ENCODE measurements around the gene LRRC28.

The LRRC28 gene

GRCh38 chr15:99291643-99292042, 40.4 kb downstream of the LRRC28 start:
- Mint-ChIP-seq H3K27me3 (ENCODE audit: low read depth, poor library complexity) (peaks cover 5% of the 10 kb centered on the region), H3K4me1 (no peaks in the 10 kb centered on the region), H3K9me3 (peaks cover 31% of the 10 kb centered on the region), H3K4me3 (no peak overlapping the region), H3K27ac (no peak overlapping the region), H3K36me3 (ENCODE audit: low read depth) (peaks cover 57% of the 10 kb centered on the region)
- TF ChIP-seq CTCF (IDR thresholded peaks at IDR 0.05), result no peak
- DNase-seq, result no peak

GRCh38 chr15:99295840-99296239, 44.6 kb downstream of the LRRC28 start:
- no peak overlapping the region for H3K4me3 Mint-ChIP-seq
- peaks cover 52% of the 10 kb centered on the region for H3K36me3 Mint-ChIP-seq (ENCODE audit: low read depth)
- H3K4me1 Mint-ChIP-seq, result peaks cover 6% of the 10 kb centered on the region
- H3K27ac Mint-ChIP-seq, result no peak overlapping the region
- peaks cover 5% of the 10 kb centered on the region for H3K27me3 Mint-ChIP-seq (ENCODE audit: low read depth, poor library complexity)
- DNase-seq, result no peak
- no peak for TF ChIP-seq CTCF (IDR thresholded peaks at IDR 0.05)
- H3K9me3 Mint-ChIP-seq, result peaks cover 31% of the 10 kb centered on the region

GRCh38 chr15:99296386-99296785, 45.1 kb downstream of the LRRC28 start:
- H3K27ac Mint-ChIP-seq, result no peak overlapping the region
- H3K4me3 Mint-ChIP-seq, result no peak overlapping the region
- peaks cover 5% of the 10 kb centered on the region for H3K27me3 Mint-ChIP-seq (ENCODE audit: low read depth, poor library complexity)
- peaks cover 31% of the 10 kb centered on the region for H3K9me3 Mint-ChIP-seq
- peaks cover 6% of the 10 kb centered on the region for H3K4me1 Mint-ChIP-seq
- H3K36me3 Mint-ChIP-seq (ENCODE audit: low read depth), result peaks cover 47% of the 10 kb centered on the region
- DNase-seq, result no peak
- TF ChIP-seq CTCF (IDR thresholded peaks at IDR 0.05), result no peak

- peaks cover 2% of the 10 kb centered on the region for H3K27me3 Mint-ChIP-seq (ENCODE audit: low read depth, poor library complexity)
- H3K27ac Mint-ChIP-seq, result no peak overlapping the region
- H3K4me3 Mint-ChIP-seq, result no peak overlapping the region
- H3K9me3 Mint-ChIP-seq, result no peaks in the 10 kb centered on the region
- DNase-seq, result no peak
- H3K4me1 Mint-ChIP-seq, result peaks cover 29% of the 10 kb centered on the region
- TF ChIP-seq CTCF (IDR thresholded peaks at IDR 0.05), result no peak
- H3K36me3 Mint-ChIP-seq (ENCODE audit: low read depth), result peaks cover 9% of the 10 kb centered on the region
These were observed 52.6 kb downstream of the LRRC28 start for GRCh38 chr15:99303907-99304306.

DNA sequence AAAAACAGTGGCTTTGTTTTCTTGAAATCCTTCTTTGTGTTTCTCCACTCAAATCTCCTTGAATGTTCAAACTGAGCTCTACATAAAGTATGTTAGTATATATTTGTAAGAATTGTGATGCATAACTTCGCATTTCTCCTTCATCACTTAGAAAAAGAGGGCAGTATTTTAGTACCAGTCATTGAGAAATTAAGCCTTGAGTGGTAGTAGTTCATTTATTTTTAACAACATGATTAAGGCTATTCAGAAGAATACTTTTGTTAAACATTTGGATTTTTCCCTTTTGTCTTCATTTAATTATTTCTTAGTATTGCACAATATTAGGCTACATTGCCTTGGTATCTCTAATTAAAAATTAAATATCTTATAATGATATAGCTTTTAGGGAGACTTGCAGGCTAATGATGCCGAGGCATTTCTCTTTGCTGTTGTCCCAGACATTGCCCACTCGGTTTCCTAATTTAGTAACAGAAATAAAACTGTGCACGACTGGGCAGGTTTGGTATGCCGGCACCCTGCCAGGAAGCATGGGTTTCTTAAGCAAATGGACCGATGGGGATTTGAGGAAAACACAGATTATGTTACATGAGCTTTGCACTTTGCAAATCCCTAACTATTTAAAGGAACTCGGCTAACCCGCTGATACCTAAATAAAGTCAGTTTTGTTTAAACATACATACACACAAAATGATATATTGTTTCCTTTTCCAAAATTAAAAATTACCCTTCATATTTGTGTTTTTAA, 54.7 kb downstream of the LRRC28 start:
- no peak for TF ChIP-seq CTCF (IDR thresholded peaks at IDR 0.05)
- Mint-ChIP-seq H3K27me3 (ENCODE audit: low read depth, poor library complexity) (peaks cover 2% of the 10 kb centered on the region), H3K27ac (peak overlapping the region; percentile 27), H3K4me3 (no peak overlapping the region), H3K4me1 (peaks cover 29% of the 10 kb centered on the region), H3K9me3 (no peaks in the 10 kb centered on the region), H3K36me3 (ENCODE audit: low read depth) (peaks cover 19% of the 10 kb centered on the region)
- DNase-seq, result peak; percentile 18
